Epidermal melanocyte (primary cell): Measurements from ENCODE around the gene ACOT13.
"Not testable (repeated sequence)": the region's sequence is repeated elsewhere in the genome, so short reads cannot be mapped to it uniquely, and the experiment has no call there.

Experiments used
- DNase-seq: peaks from one replicate; pipeline ENCODE4 v3.0.0; 2011; ENCODE audit warnings: low spot score; ENCODE audit not compliant: insufficient read length

The ACOT13 gene

DNA sequence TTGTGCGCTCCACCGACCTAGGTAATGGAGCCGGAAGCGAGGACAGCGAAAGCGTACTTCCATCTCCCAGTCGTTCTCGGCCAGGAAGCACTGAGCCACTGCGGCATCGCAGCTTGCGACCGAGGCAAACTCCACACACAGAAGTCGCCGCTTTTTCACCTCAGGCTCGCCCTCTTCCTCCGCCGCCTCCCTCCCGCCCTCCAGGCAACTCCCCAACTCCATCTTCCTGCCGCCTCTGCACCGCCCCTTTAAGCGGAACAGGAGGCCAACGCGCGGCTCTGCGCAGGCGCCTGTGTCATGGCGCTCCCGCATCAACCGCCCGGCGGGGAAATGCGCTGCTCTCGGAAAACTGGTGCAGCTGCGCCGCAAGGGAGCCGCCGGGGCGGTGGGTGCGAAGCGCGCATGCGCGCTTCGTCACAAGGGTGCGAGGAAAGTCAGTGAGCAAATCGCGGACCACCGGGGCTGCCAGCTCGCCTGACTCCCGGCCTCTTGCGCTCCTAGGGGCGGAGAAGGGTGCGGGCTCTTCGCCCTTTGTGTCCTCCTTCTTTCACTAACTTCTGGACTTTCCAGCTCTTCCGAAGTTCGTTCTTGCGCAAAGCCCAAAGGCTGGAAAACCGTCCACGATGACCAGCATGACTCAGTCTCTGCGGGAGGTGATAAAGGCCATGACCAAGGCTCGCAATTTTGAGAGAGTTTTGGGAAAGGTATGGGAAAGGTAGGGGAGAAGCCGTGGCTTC, at the start of gene ACOT13, which contains the start of gene TDP2:
Gene ACOT13 (plus strand): TSS at position 437 of the 737 bp plus-strand sequence. CDS start 187 bp downstream, at position 624.
Gene TDP2 (minus strand): TSS at position 259 of the 737 bp plus-strand sequence. CDS start 37 bp downstream, at position 222.
- DNase-seq, result peak; percentile 72

DNA sequence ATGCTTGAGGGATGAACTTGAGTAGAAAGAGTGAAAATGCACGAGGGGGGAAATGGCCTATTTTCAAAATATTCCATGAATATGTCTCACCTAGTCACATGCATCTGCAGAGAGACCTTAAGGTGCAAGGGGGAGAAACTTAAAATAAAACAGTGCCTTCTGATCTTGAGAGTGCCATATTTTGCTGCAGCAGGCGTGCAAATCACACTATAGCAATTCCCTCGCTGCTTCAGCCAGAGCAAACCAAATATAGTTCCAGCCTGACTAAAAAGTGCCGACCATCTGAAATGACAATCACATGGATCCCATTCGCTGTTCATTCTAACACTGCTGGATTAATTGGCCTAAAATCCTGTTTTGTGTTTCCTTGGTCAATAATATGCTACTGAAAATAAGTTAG, 47.2 kb upstream of the ACOT13 start:
- DNase-seq, result no peak

DNA sequence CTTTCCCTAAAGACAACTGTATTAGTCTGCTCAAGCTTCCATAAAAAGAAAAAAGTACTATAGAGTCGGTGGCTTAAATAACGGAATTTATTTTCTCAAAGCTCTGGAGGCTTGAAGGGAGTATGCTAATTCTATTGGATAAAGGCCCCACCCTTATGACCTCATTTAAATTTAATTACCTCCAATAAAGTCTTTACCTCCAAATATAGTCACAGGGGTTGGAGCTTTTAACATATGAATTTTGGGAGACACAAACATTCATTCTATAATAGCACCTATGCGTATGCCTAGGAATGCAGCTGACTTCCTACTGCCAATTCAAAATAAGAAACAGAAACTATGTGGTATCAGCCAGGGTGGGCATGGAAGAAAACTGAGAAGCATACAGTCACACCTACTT, 46.2 kb upstream of the ACOT13 start:
- DNase-seq, result no peak

DNA sequence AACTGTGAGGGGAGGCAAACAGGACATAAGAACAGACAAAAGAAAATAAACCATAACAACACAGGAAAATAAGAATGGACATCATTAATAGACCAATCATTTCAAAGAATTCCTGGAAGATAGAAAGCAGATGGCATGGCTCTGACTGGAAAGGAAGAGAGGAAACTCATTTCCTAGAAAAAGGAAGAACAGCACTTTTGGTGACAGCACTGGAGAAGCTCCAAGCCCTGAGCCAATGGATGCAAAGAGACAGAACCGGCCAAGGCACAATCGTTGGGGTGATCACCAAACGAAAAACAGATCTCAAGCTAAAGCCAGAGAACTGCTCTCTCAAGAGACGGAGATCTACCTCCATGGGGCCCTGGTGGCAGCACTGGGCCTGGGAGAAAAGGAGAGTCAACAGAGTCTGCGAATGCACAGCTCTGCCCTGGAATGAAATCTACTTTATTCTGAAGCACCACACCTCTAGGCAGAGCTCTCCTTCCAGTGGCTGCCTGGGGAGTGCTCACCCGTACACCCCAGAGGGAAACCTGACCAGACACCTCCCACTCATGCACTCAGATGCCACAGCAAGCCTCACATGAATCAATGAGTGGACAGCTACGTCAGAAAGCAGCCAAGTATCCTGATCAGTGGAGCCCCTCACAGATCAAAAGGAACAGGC, 45.1 kb upstream of the ACOT13 start:
- no peak for DNase-seq

DNA sequence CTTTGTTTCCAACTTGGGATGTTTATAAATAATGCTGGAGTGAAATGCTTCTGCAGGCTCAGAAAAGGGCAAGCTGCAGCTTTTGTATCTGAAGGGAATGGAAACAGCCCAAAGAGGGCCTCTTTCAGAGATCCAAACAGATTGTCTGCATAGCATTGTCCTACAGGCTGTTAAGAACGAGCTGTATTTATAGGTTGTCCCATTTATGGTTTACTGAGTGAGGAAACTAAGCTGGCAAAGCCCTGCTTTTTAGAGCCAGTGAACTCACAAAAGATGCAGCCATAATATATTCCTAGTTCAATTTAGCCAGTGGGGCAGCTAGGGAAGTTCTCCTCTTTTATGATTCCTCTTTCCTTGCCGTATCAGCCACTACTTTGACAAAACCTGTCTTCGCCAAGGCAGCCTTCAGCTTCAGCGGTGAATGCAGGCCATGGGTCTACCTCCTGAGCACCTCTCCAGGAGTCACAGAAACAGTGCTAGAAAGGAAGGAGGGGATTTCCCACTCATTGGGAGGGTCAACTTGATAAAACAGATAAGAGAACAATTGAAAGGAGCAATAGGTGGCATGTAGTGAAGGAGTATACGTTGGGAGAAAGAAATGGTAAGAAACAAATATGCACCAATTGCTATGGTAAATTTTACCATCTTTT, 35.9 kb upstream of the ACOT13 start:
- no peak for DNase-seq

DNA sequence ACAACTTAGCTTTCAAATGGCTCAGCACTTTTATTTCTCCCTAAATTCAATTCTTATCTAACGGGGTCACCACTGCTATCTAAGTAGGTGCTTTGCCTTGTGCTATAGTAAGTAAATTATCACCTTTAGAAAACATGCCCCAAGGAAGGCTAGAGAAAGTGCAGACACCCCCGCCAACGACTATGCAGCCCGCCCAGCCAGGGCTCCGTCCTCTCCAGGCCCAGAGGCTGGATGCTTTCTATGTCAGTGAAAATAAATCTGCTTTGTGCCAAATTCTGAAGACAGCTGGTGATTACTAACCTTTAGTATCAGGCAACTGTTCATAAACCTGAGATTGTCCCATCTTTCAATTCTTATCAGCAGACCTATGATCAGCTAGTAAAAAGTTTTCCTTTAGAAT, 35.2 kb upstream of the ACOT13 start:
- DNase-seq, result no peak

DNA sequence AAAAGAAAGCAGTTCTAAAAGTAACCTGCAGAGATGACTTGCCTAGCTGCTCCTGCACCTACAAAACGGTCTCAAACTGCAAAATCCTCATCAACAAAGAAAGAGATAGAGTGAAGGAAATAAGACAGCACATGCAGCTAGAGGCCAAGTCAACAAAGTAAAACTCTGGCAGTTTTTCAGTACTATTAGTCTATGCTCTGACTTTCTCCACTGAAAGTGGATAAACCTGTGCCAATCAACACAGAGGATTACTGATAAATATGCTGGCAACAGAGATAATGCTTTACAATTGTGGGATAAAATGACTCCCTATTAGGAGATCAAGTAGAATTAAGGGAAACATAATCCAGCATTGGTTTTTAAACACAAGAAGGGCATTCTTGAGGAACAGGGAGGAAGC, 34.3 kb upstream of the ACOT13 start:
- DNase-seq, result no peak

DNA sequence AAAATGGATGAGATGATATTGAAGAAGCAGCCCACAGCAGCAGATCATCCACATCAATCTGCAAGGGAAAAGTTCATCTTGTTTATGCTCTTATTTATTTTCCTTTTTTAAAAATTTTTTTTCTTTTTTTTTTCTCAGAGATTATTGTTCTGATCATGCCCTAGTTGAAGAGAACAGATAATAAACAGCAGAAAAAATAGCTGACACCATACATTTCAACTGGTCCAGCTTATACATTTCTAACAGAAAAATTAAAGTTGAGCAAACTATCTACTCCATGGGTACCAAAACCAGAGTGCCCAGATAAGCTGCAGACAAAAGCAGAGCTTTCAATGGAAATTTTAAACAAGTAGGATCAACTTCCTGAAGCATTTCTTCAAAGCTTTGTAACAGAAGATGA, 30.2 kb upstream of the ACOT13 start:
- no peak for DNase-seq

DNA sequence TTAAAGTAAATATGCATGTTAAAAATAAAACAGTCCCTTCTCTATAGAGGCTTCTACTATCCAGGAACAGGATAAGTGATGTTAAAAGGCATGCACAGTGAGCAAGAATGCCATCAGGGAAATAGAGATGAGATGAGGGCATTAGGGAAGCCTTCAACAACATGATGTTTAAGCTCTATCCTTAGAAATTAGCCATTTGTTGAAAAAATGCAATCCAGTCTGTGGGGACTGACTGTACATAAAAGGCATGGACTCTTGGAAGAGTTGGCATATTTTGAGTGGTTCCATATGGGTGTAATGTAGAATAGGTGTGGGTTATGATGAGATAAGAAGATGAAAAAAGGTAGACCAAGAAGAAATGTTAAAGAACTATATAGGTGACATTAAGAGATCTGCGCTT, 26.7 kb upstream of the ACOT13 start:
- no peak for DNase-seq

DNA sequence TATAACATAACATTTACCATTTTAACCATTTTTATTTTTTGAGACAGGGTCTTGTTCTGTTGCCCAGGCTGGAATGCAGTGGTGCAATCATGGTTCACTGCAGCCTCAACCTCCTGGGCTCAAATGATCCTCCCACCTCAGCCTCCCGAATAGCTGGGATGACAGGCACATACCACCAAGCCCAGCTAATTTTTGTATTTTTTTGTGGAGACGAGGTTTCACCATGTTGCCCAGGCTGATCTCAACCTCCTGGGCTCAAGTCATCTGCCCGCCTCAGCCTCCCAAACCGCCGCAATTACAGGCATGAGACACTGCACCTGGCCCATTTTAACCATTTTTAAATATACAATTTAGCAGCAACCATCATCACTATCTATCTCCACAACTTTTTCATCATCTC, 26.2 kb upstream of the ACOT13 start:
- not testable (repeated sequence) for DNase-seq

DNA sequence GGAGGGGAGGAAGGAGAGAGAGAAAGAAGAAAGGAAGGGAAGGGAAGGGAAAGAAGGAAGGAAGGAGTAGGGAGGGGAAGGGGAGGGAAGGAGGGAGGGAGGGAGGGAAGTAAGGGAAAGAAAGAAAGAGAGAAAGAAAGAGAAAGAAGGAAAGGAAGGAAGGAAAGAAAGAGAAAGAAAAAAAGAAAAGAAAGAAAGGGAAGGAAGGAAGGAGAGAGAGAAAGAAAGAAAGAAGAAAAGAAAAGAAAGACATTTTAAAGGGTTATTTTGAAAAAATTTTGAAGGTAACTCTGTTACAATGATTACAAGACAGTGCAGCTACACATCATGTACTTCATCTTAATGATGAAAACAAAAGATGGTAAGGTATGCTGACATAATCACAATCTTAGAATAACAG, 24.8 kb upstream of the ACOT13 start:
- DNase-seq, result no peak

DNA sequence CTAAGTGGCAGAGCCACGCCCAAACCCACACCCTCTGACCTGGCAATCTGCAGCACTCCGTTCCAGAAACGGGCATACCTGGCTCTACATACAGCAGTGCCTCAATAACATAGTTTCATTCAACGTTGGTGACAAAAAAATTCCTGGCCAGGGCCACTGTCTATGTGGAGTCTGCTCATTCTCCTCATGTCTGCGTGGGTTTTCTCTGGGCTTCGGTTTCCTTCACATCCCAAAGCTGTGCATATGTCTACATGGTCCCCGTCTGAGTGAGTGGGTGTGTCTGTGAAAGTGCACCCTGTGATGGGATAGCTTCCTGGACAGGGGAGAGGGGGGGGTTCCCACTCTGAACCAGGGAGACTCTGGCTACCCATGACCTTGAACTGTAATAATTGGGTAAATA, 23.0 kb upstream of the ACOT13 start:
- DNase-seq, result no peak

DNA sequence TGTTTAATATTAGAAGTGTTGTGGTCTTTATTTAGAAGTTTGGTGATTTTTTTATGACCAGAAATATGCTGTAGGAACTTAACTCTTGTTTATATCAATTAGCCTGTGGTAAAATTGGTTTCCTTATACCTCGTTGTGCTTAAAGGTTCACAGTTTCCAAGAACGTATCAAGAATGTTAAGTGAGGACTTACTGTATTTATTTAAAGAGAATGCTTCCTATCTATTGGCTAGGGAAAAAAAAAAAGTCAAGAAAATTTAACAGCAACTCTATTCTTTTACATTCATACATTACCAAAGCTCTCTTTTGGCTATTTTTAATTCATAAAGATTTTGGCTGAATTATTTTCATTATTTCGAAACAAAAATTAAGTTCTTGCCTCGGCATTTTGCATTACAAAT, 22.5 kb upstream of the ACOT13 start:
- DNase-seq, result no peak

DNA sequence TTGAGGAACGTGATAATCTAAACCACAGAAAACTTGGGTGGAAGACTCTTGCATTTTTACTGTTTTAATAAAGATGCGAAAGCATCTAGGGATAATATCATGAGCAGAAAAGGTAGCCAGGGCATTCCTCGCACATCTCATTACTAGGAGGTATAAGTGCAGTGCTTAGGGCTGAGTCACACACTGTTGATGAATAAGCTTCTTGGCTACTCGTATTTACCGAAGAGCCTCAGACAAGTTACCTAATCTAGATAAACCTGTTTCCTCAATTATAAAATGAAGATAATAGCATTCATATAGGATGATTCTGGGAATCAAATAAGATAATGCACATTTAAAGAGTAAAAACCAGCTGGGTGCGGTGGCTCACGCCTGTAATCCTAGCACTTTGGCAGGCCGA, 20.1 kb upstream of the ACOT13 start:
- DNase-seq, result no peak

DNA sequence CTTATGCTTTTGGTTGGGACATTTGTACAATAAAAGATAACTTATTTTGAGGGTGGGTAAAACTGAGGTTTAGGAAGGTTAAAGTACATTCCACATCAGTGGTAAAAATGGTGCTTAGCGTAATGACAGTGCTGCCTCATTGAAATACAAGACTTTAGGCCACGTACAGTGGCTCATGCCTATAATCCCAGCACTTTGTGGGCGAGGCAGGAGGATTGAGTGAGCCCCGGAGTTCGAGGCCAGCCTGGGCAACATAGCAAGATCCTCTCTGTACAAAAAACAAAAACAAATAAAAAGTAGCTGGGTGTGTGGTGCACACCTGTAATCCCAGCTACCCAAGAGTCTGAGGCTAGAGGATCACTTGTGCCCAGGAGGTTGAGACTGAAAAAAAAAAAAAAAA, 18.6 kb upstream of the ACOT13 start:
- DNase-seq, result no peak

DNA sequence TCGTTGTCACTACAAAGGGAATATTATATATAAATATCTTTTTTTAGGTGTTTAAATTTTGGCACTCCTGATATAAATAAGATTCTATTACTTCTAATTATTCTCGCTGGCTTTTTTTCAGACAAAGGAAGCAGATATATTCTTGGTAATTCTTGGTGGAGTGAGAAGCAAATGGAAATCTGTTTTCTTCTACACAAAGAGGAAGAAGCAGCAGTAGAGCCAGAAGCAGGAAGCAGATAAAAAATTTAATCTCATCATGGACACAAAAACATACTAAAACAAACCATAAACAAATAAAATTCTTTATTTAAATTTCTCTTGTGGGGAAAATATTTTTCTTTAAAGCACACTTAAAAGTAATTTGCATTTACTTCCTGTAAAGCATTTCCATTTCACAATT, 17.2 kb upstream of the ACOT13 start:
- no peak for DNase-seq

DNA sequence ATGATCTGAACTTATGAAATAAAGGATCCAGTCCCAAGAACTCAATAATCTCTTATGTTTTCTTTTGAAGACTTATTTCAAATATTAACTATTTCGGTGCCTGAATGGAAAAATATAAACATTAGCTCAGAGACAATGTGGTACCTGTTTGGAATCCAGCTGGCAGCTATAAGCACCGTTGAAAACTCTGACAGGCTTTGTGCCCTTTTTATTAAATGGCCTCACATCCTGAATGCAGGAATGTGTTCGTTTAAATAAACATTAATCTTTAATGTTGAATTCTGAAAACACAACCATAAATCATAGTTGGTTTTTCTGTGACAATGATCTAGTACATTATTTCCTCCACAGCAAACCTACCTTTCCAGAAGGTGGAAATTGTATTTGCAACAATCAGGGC, 16.5 kb upstream of the ACOT13 start:
- no peak for DNase-seq

DNA sequence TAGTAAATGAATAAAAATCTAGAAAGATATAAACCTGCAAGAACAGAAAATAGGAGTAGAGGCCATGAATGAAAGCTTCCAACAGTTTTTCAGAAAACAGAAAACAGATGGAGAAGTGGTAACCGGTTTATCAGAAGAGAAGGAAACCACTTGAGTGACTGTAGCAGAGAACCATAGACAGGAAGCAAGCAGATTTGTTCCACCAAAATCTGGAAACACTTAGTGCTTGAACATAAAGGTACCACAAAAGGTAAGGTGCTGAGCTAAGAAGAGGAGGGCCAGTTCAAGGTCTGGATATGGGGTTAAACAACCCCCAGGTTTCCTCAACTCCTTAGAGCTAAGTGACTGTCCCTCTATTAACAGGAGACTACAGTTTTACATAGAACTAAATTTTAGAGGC, 11.7 kb upstream of the ACOT13 start:
- no peak for DNase-seq

DNA sequence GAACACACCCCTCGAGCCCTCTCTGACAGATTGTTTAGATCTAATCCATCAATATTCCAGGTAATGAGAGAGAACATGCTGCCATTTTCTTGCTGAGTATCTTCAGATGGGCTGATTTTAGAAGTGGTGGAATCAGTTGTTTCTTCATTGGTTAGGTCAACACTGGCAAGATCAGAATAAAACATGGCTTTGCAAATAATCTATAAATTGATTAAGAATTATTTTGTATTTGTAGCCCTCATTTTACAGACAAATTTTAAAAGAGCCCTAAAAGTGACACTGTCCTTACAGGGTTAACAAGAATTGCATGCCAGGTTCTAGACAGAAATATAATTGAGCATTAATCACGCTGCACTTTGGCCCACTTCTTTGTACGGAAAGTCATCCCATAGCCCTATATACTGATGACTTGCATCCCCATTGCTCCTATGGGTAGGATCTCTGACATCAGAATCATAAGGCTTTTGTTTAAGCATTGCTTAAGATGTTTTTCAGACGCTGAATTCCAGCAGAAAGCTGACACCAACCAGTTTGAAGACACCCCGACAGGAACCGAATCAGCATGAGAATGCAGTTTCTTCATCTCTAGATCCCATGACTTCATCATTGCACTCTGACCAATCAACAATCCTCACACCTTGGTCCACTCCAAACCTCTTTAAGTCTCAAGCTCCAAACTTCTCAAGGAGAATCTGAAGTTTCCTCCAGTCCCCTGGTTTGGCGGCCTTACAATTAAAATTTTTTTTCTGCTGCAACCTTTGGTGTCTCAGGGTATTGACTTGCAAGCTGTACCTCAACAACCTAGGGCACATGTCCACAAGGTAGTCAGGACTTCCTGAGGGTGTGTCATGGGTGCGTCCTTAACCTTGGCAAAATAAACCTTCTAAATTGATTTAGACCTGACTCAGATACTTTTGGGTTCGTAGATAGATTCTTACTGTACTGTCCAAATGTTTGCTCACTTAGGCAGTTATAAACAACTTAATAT, 8.0 kb upstream of the ACOT13 start:
- no peak for DNase-seq

DNA sequence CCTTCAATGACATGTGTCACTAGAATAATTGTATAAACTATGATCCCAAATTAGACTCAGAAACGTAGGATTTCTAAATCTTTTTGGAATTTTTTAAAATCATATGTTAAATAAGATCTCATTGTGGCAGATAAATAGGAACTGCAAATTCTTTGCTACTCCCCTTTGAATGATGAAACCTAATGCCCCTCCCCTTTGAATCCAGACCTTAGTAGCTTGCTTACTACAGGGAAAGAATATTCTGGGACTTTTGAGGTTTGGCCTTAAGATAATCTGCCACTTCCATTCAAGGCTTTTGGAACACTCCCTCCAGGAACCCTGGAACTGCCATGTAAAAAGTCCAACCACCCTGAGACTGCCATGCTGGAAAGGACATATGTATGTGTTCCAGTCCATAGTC, 7.3 kb upstream of the ACOT13 start:
- DNase-seq, result no peak

DNA sequence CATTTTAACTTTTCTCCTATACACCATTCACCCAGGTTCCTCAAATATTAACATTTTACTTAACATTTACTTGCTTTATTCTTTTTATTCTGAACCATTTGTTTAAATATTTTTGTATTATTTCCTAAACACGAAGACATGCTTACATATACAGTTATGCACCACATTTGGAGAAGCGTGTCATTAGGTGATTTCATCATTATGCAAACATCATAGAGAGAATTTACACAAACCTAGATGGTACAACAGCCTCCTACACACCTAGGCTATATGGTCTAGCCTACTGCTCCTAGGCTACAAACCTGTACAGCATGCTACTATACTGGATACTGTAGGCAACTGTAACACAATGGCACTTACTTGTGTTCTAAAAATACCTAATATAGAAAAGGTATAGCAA, 6.8 kb upstream of the ACOT13 start:
- no peak for DNase-seq
